ENCODE measurements around the gene FRG1. TPM values are rescaled to one million over a fixed set of nuclear protein-coding genes. Genes with fewer than 3 reads are reported as not detected.
"Not testable (repeated sequence)": the region's sequence is repeated elsewhere in the genome, so short reads cannot be mapped to it uniquely, and the experiment has no call there.

The FRG1 gene
- 38.4 TPM for total RNA-seq
- long read RNA-seq, transcript FRG1-201 (9 exons, 1,074 nt): major isoform, 16 of 16 reads
- long read RNA-seq, partial matches to known transcripts: 0 of 16 reads
- long read RNA-seq, other reads (novel, unspliced or antisense): 0 of 16 reads

- ATAC-seq (peak; percentile 100), DNase-seq (ENCODE audit: missing footprints) (peak; percentile 97)
- intact Hi-C loops (cut with DNase I): no loop called here
Observed at GRCh38 chr4:189940178-189941004, at the start of gene FRG1. Gene FRG1 (plus strand): TSS chr4:189940872. CDS start chr4:189941010, 138 bp downstream.

- intact Hi-C loops (cut with DNase I): no loop called here
- no peak for ATAC-seq
- DNase-seq (ENCODE audit: missing footprints): no peak
Observed at GRCh38 chr4:189897667-189898066, 43.0 kb upstream of the FRG1 start.

DNA sequence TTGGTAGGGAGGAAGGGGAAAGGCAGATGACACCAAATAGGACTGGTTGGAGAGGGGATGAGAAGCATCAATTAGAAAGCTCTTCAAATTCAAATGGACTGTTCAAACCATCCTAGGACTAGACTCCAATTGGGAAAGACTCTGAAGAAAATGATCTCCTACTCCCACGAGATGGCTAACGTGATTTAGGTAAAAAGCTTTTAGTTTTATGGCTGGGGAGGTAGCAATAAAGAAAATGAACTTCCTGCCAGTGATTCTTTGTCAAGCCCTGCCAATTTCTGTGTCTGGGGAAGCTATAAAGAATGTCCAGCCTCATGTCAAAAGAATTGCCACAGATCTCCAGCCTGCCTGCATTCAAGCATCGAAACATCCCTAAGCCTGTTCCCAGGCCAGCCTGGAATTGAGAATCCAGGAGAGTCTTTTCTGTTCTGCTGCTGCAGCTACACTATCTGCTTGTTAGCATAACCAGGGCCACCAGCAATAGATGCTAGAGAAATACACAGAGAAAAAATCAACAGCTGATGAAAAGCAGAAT lies 41.1 kb upstream of the FRG1 start:
- not testable (repeated sequence) for ATAC-seq

DNA sequence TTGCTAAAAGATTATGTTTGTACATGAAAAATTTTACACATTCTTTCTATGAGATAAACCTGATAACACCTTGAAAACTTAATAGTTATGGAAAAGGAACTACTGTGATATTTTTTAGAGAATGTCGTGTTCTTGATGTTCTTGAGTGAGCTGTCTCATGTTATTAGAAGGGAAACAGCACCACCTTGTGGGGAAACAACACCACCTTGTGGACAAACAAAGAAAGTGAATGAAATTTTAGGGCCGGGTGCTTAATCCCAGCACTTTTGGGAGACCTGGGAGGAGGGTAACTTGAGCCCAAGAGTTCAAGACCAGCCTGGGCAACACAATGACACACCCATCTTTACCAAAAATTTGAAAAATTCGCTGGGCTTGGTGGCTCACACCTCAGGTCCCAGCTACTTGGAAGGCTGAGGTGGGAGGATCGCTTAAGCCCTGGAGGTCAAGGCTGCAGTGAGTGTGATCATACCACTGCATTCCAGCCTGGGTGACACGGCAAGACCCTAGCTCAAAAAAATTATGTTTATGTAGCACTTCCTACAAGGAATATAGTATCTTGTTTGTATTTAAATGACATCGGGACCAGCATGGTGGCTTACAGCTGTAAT lies 36.1 kb upstream of the FRG1 start:
- ATAC-seq; intact Hi-C loops (cut with DNase I); DNase-seq (ENCODE audit: missing footprints): not testable (repeated sequence)

More for the DNA sequence above, 41.1 kb upstream of the FRG1 start:
- DNase-seq (ENCODE audit: missing footprints); intact Hi-C loops (cut with DNase I): not testable (repeated sequence)

DNA sequence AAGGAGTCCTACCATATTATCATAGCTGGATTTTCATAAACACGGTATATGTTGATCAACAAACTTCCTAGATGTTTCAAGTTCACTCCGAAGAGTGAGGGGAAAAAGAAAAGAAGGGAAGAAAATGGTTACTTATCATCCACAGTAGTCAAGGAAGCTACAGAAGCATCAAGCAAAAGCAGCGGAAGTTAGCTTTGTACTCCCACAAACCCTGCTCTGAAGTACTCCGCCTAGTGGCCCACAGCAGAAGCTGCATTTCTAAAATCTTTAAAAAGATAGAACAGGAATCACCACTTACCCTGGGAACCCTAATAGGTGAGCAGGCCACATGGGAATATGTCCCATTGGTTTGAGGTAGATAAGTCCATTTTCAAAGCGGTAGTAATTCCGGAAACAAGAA lies 28.5 kb upstream of the FRG1 start:
- ATAC-seq: no peak
- intact Hi-C loops (cut with DNase I): no loop called here
- DNase-seq (ENCODE audit: missing footprints): no peak

GRCh38 chr4:189917161-189917891 lies 23.3 kb upstream of the FRG1 start:
- ATAC-seq (no peak), DNase-seq (ENCODE audit: missing footprints) (no peak)

GRCh38 chr4:189921058-189921457 lies 19.6 kb upstream of the FRG1 start:
- ATAC-seq (no peak), DNase-seq (ENCODE audit: missing footprints) (no peak)
- intact Hi-C loops (cut with DNase I): no loop called here

More at GRCh38 chr4:189917161-189917891, 23.3 kb upstream of the FRG1 start:
- intact Hi-C loops (cut with DNase I): no loop called here

DNA sequence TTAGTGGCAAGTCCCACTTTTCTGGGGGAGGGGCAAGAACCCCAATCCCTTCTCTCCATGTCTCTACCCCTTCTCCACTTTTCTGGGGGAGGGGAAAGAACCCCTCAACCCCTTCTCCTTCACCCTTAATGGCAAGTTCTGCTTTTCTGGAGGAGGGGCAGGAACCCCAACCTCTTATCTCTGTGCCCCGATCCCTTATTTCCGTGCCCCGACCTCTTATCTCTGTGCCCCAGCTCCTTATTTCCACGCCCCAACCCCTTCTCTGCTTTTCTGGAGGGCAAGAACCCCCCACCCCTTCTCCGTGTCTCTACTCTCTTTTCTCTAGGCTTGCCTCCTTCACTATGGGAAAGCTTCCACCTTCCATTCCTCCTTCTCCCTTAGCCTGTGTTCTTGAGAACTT lies 13.9 kb upstream of the FRG1 start:
- intact Hi-C loops (cut with DNase I); ATAC-seq; DNase-seq (ENCODE audit: missing footprints): not testable (repeated sequence)

GRCh38 chr4:189941005-189941450 lies 356 bp downstream of the FRG1 start:
- no peak for DNase-seq (ENCODE audit: missing footprints)
- no peak for ATAC-seq
- intact Hi-C loops (cut with DNase I): no loop called here

GRCh38 chr4:189942412-189942811 lies 1.7 kb downstream of the FRG1 start:
- DNase-seq (ENCODE audit: missing footprints); ATAC-seq; intact Hi-C loops (cut with DNase I): not testable (repeated sequence)

DNA sequence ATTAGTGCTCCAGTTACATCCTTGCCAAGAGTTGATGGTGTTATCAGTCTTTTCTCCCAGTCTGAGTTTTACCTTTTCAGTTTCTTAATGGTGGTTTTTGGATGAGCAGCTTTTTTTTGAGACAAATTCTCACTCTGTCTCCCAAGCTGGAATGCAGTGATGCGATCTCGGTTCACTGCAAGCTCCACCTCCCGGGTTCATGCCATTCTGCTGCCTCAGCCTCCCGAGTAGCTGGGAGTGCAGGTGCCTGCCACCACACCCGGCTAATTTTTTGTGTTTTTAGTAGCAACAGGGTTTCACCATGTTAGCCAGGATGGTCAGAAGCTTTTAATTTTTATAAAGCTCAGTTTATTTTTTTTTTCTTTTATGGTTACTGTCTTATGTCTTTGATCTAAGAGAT lies 3.4 kb downstream of the FRG1 start:
- intact Hi-C loops (cut with DNase I); ATAC-seq; DNase-seq (ENCODE audit: missing footprints): not testable (repeated sequence)

DNA sequence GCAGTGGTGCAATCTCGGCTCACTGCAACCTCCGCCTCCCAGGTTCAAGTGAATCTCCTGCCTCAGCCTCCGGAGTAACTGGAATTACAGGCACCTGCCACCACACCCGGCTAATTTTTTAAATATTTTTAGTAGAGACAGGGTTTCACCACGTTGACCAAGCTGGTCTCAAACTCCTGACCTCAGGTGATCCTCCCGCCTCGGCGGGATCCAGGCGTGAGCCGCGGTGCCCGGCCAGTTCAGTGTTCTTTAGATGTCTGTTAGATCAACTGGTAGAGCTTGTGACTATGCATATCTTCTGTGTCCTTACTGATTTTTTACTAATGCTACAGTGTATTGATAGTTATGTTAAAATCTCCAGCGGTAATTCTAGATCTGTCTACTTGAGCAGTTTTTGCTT lies 6.2 kb downstream of the FRG1 start:
- not testable (repeated sequence) for DNase-seq (ENCODE audit: missing footprints)

GRCh38 chr4:189948486-189948885 lies 7.8 kb downstream of the FRG1 start:
- ATAC-seq; intact Hi-C loops (cut with DNase I); DNase-seq (ENCODE audit: missing footprints): not testable (repeated sequence)

More for the DNA sequence above, 6.2 kb downstream of the FRG1 start:
- intact Hi-C loops (cut with DNase I); ATAC-seq: not testable (repeated sequence)

DNA sequence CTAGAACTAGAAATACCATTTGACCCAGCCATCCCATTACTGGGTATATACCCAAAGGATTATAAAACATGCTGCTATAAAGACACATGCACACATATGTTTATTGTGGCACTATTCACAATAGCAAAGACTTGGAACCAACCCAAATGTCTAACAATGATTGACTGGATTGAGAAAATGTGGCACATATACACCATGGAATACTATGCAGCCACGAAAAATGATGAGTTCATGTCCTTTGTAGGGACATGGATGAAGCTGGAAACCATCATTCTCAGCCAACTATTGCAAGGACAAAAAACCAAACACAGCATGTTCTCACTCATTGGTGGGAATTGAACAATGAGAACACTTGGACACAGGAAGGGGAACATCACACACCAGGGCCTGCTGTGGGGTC lies 28.6 kb downstream of the FRG1 start:
- intact Hi-C loops (cut with DNase I); ATAC-seq; DNase-seq (ENCODE audit: missing footprints): not testable (repeated sequence)

GRCh38 chr4:189973646-189974045 lies 33.0 kb downstream of the FRG1 start:
- ATAC-seq (no peak), DNase-seq (ENCODE audit: missing footprints) (no peak)
- intact Hi-C loops (cut with DNase I): no loop called here

- DNase-seq (ENCODE audit: missing footprints): no peak
- intact Hi-C loops (cut with DNase I): no loop called here
- no peak for ATAC-seq
Observed at GRCh38 chr4:189974056-189974455, 33.4 kb downstream of the FRG1 start.

DNA sequence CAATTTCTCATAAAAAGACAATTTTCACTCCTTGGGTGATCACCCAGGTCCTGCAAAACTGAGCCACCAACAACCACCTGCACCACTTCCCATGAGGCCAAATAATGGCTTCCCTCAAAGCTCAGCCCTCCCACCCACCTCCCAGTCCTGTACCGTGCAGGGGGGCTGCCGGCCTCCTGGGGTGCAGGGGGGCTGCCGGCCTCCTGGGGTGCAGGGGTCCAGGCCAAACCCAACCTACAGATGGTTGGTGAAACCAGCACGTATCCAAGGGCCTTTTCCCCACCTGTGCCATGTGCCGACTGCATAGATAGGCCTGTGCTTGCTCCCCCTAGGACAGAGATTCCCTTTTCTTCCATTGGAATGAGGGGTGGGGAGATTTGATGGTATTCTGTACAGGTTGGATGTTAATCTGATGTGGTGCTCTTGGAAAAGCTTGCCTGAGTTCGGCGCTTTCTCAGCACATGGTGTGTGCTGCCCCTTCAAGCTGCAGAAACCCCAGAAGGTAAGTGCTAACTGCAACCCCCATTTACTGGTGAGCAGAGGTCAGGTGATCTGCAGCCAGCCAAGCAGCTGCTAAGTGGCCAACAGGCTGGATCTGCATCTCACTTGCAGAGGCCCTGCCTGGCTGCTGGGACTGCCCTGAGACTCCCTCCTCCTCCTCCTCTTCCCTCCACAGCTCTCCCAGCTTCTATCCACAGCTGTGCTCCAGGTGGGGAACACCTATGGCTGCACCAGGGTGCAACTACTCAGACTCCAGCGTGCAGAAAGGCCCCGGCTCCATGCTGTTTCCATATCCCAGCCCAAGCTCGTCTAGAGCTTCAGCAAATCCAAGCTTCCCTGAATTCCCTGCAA lies 38.8 kb downstream of the FRG1 start:
- ATAC-seq: no peak
- intact Hi-C loops (cut with DNase I): no loop called here
- DNase-seq (ENCODE audit: missing footprints): peak; percentile 41

- intact Hi-C loops (cut with DNase I); ATAC-seq: not testable (repeated sequence)
- DNase-seq (ENCODE audit: missing footprints): peak; percentile 25
Observed at GRCh38 chr4:189980292-189980691, 39.6 kb downstream of the FRG1 start.

Data from Right ventricle myocardium inferior (tissue), 1 donor.